Activated gamma-delta T cell treated with Interleukin-2 at 50 U/mL for 16 hours (primary cell): ENCODE measurements around the gene TPSB2.

ENCODE experiments used
- DNase-seq: peaks from one replicate; pipeline ENCODE4 v3.0.0-alpha.2; 2020

The TPSB2 gene

DNA sequence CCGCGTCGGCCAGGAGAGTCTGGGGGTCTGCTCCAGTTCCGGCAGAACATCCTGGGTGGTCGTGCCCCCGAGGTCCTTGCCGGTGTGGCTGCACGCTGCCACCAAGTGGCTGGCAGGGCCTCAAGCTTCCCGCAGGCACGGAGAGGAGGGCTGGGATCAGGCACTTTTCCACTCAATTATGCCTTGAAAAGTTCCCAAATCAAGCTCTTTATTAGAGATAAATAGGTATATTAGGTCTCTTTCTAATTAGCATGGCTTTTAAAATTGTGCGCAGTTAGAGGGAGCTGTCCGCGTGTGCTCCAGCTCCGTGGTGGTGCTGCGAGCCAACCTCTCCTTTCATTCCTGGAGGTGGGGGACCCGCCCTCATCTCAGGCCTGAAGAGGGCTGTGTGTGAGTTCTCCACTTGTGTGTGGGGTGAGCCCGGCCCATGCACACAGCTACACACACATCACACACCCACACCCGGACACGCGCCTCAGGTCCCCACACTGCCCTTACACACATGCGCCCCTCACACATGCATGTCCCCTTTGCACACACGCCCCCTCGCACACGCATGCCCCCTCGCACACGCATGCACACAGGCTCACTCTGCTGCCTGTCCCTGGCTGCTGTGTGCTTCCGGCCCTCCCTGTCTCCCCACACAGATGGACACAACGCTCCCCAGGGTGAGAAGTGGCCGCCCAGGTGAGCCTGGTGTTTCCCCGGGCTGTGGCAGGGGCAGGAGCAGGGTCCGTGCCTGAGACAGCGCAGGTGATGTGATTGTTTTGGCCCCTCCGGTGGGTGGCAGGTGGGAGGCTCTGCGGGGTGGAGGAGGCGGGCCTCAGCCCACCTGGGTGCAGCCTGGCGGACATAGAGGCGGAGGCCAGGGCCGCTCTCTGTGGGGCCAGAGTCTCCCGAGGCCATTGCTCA, 48.3 kb downstream of the TPSB2 start:
- DNase-seq, result no peak

DNA sequence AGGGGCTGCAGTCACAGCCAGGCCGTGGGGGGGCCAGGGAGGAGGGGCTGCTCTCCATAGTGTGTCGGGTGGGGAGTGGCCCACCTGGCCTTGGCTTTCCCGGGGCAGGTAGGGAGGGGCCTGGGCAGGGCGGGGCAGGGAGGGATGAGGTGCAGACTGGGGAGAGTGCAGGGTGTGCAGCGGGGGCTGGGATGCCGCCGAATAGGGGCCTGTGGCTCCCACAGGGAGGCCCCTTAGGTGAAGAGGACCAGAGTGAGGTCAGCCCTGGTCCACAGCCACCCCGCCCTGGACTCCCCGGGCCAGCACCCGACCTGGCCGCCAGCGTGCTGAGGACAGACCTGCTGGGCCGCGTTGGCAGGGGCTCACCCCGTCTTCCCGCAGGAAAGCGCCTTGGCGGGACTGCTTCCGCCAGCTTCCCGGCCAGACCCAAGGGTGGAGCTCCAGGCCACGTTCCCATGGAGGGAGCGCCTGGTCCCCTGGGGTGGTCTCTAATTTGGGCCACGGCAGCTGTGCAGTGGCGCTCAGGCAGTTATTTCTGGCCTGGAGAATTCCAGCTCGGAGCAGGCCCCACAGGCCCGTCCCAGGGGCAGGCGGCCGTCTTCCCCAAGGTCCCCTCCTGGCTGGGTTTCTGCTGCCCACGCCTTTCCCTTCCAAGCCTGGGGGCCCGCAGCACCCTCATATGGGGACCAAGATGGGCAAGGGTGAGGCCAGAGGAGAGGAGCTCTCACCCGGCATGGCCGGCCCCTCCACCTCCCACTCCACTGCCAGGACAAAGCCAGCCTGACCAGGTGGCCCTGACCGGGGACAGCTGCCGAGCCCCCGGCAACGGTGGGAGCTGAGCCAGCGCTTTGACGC, 49.2 kb downstream of the TPSB2 start:
- no peak for DNase-seq
